ENCODE measurements around the gene ARHGEF17.
"Not testable (repeated sequence)": the region's sequence is repeated elsewhere in the genome, so short reads cannot be mapped to it uniquely, and the experiment has no call there.

ARHGEF17 gene, protein sequence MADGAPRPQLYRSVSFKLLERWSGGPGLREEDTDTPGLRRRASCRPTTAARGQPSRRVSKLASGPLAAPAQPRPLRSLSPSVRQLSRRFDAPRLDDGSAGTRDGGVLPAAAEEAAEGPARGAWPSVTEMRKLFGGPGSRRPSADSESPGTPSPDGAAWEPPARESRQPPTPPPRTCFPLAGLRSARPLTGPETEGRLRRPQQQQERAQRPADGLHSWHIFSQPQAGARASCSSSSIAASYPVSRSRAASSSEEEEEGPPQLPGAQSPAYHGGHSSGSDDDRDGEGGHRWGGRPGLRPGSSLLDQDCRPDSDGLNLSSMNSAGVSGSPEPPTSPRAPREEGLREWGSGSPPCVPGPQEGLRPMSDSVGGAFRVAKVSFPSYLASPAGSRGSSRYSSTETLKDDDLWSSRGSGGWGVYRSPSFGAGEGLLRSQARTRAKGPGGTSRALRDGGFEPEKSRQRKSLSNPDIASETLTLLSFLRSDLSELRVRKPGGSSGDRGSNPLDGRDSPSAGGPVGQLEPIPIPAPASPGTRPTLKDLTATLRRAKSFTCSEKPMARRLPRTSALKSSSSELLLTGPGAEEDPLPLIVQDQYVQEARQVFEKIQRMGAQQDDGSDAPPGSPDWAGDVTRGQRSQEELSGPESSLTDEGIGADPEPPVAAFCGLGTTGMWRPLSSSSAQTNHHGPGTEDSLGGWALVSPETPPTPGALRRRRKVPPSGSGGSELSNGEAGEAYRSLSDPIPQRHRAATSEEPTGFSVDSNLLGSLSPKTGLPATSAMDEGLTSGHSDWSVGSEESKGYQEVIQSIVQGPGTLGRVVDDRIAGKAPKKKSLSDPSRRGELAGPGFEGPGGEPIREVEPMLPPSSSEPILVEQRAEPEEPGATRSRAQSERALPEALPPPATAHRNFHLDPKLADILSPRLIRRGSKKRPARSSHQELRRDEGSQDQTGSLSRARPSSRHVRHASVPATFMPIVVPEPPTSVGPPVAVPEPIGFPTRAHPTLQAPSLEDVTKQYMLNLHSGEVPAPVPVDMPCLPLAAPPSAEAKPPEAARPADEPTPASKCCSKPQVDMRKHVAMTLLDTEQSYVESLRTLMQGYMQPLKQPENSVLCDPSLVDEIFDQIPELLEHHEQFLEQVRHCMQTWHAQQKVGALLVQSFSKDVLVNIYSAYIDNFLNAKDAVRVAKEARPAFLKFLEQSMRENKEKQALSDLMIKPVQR (N-terminal part only)

GRCh38 chr11:73308003-73308960, at the start of gene ARHGEF17:
Gene ARHGEF17 (plus strand): TSS chr11:73308276. CDS start chr11:73308639, 363 bp downstream.
- DNase-seq (ENCODE audit: low read depth): no peak

DNA sequence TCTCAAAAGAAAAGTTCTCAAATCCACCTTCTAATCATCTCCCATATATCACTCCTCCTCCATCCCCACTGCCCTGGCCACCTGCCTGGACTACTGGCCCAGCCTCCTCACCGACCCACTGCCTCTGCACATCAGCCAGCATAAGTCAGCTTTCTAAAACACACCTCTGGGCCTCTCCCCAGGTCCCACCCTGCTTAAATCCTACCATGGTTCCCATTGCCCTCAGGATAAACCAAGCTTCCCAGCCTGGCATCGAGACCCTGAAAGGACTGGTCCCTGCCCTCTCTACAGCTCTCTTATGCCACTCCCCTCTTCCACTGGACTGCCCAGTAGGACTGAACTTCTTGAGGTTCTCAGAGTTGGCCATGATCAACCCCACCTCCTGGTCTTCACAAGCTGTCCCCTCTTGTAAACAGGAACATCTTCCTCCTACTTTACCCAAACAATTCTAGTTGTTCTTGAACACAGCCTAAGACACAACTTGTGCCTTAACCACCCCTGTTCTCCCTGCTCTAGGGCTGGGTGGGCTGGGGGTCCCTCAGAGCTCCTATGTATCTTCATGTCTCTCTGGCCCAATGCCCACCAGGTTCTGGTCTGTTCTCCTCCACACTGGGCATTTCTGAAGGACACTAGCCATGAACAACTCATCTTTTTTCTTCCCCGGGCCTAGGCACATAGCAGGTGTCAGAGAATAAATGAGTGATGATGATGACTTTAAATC, 48.5 kb upstream of the ARHGEF17 start:
- no peak for DNase-seq (ENCODE audit: low read depth)

GRCh38 chr11:73260127-73260457, 48.0 kb upstream of the ARHGEF17 start:
- DNase-seq (ENCODE audit: low read depth): no peak

GRCh38 chr11:73262851-73263495, 45.1 kb upstream of the ARHGEF17 start:
- DNase-seq (ENCODE audit: low read depth): no peak

GRCh38 chr11:73263640-73264039, 44.4 kb upstream of the ARHGEF17 start:
- DNase-seq (ENCODE audit: low read depth): no peak

DNA sequence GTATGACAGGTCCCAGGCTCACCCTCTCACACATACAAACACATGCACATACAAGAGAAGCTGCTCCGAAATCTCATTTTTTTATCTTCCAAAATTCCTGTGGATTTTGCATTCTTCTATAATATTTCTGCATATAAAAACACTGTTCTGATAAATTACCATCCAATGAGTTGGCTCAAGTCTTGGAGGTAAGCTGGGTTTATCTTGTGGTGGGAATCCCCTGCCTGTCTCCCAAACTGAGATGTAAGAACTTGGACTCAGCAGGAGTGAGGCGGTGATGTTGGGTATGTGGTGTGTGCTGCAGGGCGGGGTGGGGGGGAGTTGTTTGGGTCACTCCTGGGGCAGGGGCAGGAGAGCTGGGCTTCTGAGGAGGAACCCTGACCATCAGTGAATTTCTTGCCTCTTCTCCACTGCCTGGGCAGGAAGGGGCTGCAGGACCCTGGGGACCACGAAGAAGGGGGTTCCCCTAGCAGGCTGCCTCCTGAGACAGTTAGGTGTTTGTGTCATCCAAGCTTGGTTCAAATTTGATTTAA, 42.7 kb upstream of the ARHGEF17 start:
- DNase-seq (ENCODE audit: low read depth): no peak

DNA sequence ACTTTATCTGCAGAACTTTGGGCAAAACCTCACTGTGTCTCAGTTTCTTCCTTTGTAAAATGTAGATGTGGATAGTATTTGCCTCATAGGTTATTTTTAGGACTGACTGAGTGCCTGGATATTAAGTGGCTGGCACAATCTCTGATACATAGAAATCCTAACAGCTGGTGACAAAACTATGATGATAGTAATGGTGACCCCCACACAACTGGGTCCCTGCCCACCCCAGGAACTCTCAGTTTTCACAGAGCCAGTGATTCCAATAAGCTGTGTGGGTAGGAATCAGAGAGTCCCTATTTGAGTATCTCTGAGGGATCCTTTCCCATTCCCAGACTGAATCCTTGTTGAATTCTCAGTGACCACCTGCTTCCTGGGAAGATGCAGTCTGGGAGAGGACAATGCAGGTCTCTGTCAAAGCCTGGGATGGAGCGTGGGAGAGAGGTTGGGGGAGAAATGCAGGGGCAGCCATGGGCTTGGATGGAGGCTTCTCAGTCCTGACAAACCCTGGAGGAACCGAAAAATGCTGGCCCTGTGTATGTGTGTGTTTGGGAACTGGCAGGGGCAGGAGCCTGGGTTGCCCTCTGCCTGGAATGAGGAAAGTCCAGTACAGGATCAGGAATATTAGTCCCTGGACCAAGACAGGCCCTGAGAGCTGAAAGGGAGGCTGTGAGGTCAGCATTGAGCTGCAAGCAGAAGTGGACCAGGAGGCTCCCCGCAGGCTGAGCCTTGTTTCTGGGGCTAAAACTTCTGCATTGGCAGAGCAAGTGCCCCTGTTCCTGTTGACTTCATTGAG, 42.0 kb upstream of the ARHGEF17 start:
- DNase-seq (ENCODE audit: low read depth): no peak

- DNase-seq (ENCODE audit: low read depth): no peak
Observed at GRCh38 chr11:73266646-73267020, 41.4 kb upstream of the ARHGEF17 start.

- no peak for DNase-seq (ENCODE audit: low read depth)
Observed at GRCh38 chr11:73267122-73267846, 40.8 kb upstream of the ARHGEF17 start.

DNA sequence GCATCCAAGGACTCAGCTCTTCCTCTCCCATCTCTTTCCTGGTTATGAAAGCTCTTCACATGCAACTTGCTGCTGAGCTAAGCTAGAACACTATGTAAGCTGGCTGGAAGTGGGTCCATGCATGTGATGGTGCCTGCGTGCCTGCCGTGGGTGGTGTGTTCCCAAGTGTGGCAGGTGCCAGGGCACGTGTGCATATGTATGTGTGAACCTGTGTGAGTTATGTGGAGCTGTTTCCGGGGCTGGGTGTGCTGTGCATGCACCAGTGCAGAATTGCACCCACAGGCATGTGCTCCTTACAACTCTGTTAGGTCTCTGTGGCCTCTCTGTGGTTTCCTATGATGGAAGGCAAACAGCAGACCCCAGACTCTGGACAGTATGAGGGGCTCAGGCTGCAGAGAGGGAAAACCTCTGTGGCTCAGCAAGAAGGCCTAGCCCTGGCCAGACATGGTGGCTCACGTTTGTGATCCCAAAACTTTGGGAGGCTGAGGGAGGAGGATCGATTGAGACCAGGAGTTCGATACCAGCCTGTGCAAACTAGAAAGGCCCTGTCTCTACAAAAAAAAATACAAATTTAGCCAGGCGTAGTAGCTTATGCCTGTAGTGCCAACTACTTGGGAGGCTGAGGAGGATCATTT, 40.1 kb upstream of the ARHGEF17 start:
- DNase-seq (ENCODE audit: low read depth): no peak

GRCh38 chr11:73268671-73269271, 39.3 kb upstream of the ARHGEF17 start:
- DNase-seq (ENCODE audit: low read depth): no peak

GRCh38 chr11:73269459-73270015, 38.5 kb upstream of the ARHGEF17 start:
- no peak for DNase-seq (ENCODE audit: low read depth)

- no peak for DNase-seq (ENCODE audit: low read depth)
Observed at GRCh38 chr11:73270016-73270854, 37.8 kb upstream of the ARHGEF17 start.

GRCh38 chr11:73270855-73271477, 37.1 kb upstream of the ARHGEF17 start:
- DNase-seq (ENCODE audit: low read depth): no peak

- DNase-seq (ENCODE audit: low read depth): not testable (repeated sequence)
Observed at GRCh38 chr11:73271478-73271865, 36.6 kb upstream of the ARHGEF17 start.

All from GM04503 (cell line).